ENCODE data around the gene SEMA3G. TPM values are rescaled to one million over a fixed set of nuclear protein-coding genes. Genes with fewer than 3 reads are reported as not detected.

Gene SEMA3G
- total and polyA plus RNA-seq, 2 experiments from 2014 or later: 0.47 to 2.5 TPM

- Histone ChIP-seq H3K4me2 (no peak overlapping the region), H3F3A (replicated peaks; ENCODE audit: low read depth) (no peaks in the 10 kb centered on the region), H2AFZ (no peak overlapping the region), H4K20me1 (replicated peaks; ENCODE audit: insufficient read depth) (no peaks in the 10 kb centered on the region), H3K79me2 (replicated peaks; ENCODE audit: insufficient read depth) (no peaks in the 10 kb centered on the region), H3K27me3 (ENCODE audit: insufficient read depth) (no peaks in the 10 kb centered on the region), H3K27ac (ENCODE audit: low read depth) (no peak overlapping the region), H3K4me3 (no peak overlapping the region), H3K4me1 (ENCODE audit: insufficient read depth) (no peaks in the 10 kb centered on the region), H3K9me2 (ENCODE audit: insufficient read depth) (no peaks in the 10 kb centered on the region), H3K36me3 (ENCODE audit: insufficient read depth) (no peaks in the 10 kb centered on the region)
- H3K27ac Mint-ChIP-seq: no peak overlapping the region
- ATAC-seq (no peak), DNase-seq (ENCODE audit: low spot score) (no peak)
- H3K4me1 Mint-ChIP-seq: no peaks in the 10 kb centered on the region; the same call in 2 of the 3 replicates
- peaks cover 26% of the 10 kb centered on the region for H3K27me3 Mint-ChIP-seq (ENCODE audit: insufficient read depth, low read depth, poor library complexity)
- H3K4me3 Mint-ChIP-seq: no peak overlapping the region
- H3K36me3 Mint-ChIP-seq (ENCODE audit: low read depth): no peaks in the 10 kb centered on the region
- TF ChIP-seq ZNF462 (CRISPR knock-in tag; IDR thresholded peaks at IDR 0.05) (no peak), REST (IDR thresholded peaks at IDR 0.05; ENCODE audit: unreplicated experiment) (no peak), NANOG (IDR thresholded peaks at IDR 0.05; ENCODE audit: borderline replicate concordance) (no peak), CTCF (conservative IDR thresholded peaks at IDR 0.05; ENCODE audit: low read depth in 2 of 2) (no peak), ZNF331 (CRISPR knock-in tag; IDR thresholded peaks at IDR 0.05; ENCODE audit: low read depth) (no peak), EZH2phosphoT487 (IDR thresholded peaks at IDR 0.05; ENCODE audit: unreplicated experiment) (no peak), ZNF114 (CRISPR knock-in tag; IDR thresholded peaks at IDR 0.05) (no peak), POLR2AphosphoS5 (IDR thresholded peaks at IDR 0.05; ENCODE audit: low read depth) (no peak), ETS1 (IDR thresholded peaks at IDR 0.05) (no peak), JUNB (IDR thresholded peaks at IDR 0.05; ENCODE audit: unreplicated experiment) (no peak), CREB1 (CRISPR knock-in tag; IDR thresholded peaks at IDR 0.05; ENCODE audit: low read depth) (no peak), STAT1 (IDR thresholded peaks at IDR 0.05; ENCODE audit: unreplicated experiment) (no peak), EZH2 (IDR thresholded peaks at IDR 0.05; ENCODE audit: low read depth, unreplicated experiment) (no peak)
- H3K9me3 Mint-ChIP-seq: no peaks in the 10 kb centered on the region; the same call in 2 of the 3 replicates
Observed at GRCh38 chr3:52393131-52393807, 51.6 kb downstream of the SEMA3G start.

Measured in GM23338 (cell line).